Caki2 (cell line): ENCODE measurements around the gene SCAMP2. TPM values are rescaled to one million over a fixed set of nuclear protein-coding genes. Genes with fewer than 3 reads are reported as not detected.
"Not testable (repeated sequence)": the region's sequence is repeated elsewhere in the genome, so short reads cannot be mapped to it uniquely, and the experiment has no call there.

Experiments used
- DNase-seq: peaks from one replicate; pipeline ENCODE4 v3.0.0-alpha.2; 2015; ENCODE audit warnings: low read depth
- in situ Hi-C: cut with HindIII; loops from 2 replicates; pipeline ENCODE4 v1.10.0; 2016; ENCODE audit warnings: low sequenced_read_pairs, low pct_unique_long_range_greater_than_20kb, mixed read lengths
- total RNA-seq: library from RNA; depleted of rRNA; stranded (reverse); fragments of >200 nt; shearing (Covaris generic); gene quantifications from 2 replicates; pipeline ENCODE4 v1.2.3, GENCODE V29; 2014; ENCODE audit warnings: low replicate concordance; rRNA removed

Gene SCAMP2
- total RNA-seq, result 28.5 and 36.1 TPM in 2 replicates

- in situ Hi-C loops, result no loop called here
- DNase-seq, result peak; percentile 94
Observed at GRCh38 chr15:74873036-74873755, at the start of gene SCAMP2. Gene SCAMP2 (minus strand): TSS chr15:74873365. CDS start chr15:74873255, 110 bp downstream.

GRCh38 chr15:74920456-74920855 lies 47.3 kb upstream of the SCAMP2 start:
- DNase-seq, result no peak
- in situ Hi-C loops, result no loop called here

- no peak for DNase-seq
- in situ Hi-C loops, result no loop called here
Observed at GRCh38 chr15:74917676-74918075, 44.5 kb upstream of the SCAMP2 start.

- DNase-seq, in situ Hi-C loops: not testable (repeated sequence)
Observed at GRCh38 chr15:74913799-74914198, 40.6 kb upstream of the SCAMP2 start.

GRCh38 chr15:74913041-74913440 lies 39.9 kb upstream of the SCAMP2 start:
- in situ Hi-C loops, result no loop called here
- peak; percentile 43 for DNase-seq

- in situ Hi-C loops, result no loop called here
- DNase-seq, result no peak
Observed at GRCh38 chr15:74908635-74909034, 35.5 kb upstream of the SCAMP2 start.

GRCh38 chr15:74907163-74907870 lies 34.2 kb upstream of the SCAMP2 start:
- in situ Hi-C loops, result no loop called here
- DNase-seq, result no peak

- in situ Hi-C loops, result no loop called here
- DNase-seq, result peak; percentile 69
Observed at GRCh38 chr15:74906450-74907162, 33.4 kb upstream of the SCAMP2 start, which contains the start of gene FAM219B. Gene FAM219B (minus strand): TSS chr15:74906851. CDS start chr15:74906800, 51 bp downstream.

- DNase-seq, result no peak
- in situ Hi-C loops, result no loop called here
Observed at GRCh38 chr15:74906067-74906449, 32.9 kb upstream of the SCAMP2 start.

- in situ Hi-C loops, result no loop called here
Observed at GRCh38 chr15:74904190-74904805, 31.1 kb upstream of the SCAMP2 start.

GRCh38 chr15:74903676-74904075 lies 30.5 kb upstream of the SCAMP2 start:
- DNase-seq, result no peak

More at GRCh38 chr15:74904190-74904805, 31.1 kb upstream of the SCAMP2 start:
- no peak for DNase-seq

GRCh38 chr15:74902295-74903075 lies 29.3 kb upstream of the SCAMP2 start:
- DNase-seq, result no peak
- in situ Hi-C loops, result no loop called here

More at GRCh38 chr15:74903676-74904075, 30.5 kb upstream of the SCAMP2 start:
- in situ Hi-C loops, result no loop called here

GRCh38 chr15:74901612-74902063 lies 28.5 kb upstream of the SCAMP2 start:
- in situ Hi-C loops, result no loop called here
- DNase-seq, result peak; percentile 58

GRCh38 chr15:74897300-74897701 lies 24.1 kb upstream of the SCAMP2 start:
- DNase-seq, result no peak
- in situ Hi-C loops, result no loop called here

- in situ Hi-C loops, result no loop called here
- DNase-seq, result no peak
Observed at GRCh38 chr15:74896316-74896715, 23.2 kb upstream of the SCAMP2 start.

- in situ Hi-C loops, result no loop called here
- no peak for DNase-seq
Observed at GRCh38 chr15:74895830-74896229, 22.7 kb upstream of the SCAMP2 start.

- in situ Hi-C loops, DNase-seq: not testable (repeated sequence)
Observed at GRCh38 chr15:74894383-74894782, 21.2 kb upstream of the SCAMP2 start.

- no peak for DNase-seq
- in situ Hi-C loops, result no loop called here
Observed at GRCh38 chr15:74893627-74894026, 20.5 kb upstream of the SCAMP2 start.
